NCI-H2227 (cell line): Measurements from ENCODE around the gene CRKL.

Experiments used
- DNase-seq: peaks from one replicate; lab custom pipeline; 2025; ENCODE audit not compliant: unreplicated experiment; lab: John Stamatoyannopoulos, UW

The CRKL gene

GRCh38 chr22:20980523-20980922, 63.3 kb downstream of the CRKL start:
- no peak for DNase-seq

GRCh38 chr22:20980938-20981722, 63.9 kb downstream of the CRKL start:
- DNase-seq: no peak

- DNase-seq: peak; percentile 87
Measured at GRCh38 chr22:20981787-20982562, 64.8 kb downstream of the CRKL start, which contains the start of gene LZTR1. TSS of gene LZTR1 (plus strand) at chr22:20982297. CDS start at chr22:20982372, 75 bp downstream.

- DNase-seq: no peak
Measured at GRCh38 chr22:20982563-20982882, 65.3 kb downstream of the CRKL start.

GRCh38 chr22:20983081-20983771, 66.0 kb downstream of the CRKL start:
- no peak for DNase-seq

GRCh38 chr22:20985720-20986119, 68.5 kb downstream of the CRKL start:
- DNase-seq: no peak

GRCh38 chr22:20986365-20986764, 69.2 kb downstream of the CRKL start:
- DNase-seq: no peak

- no peak for DNase-seq
Measured at GRCh38 chr22:20987375-20987774, 70.2 kb downstream of the CRKL start.

GRCh38 chr22:20988573-20989322, 71.5 kb downstream of the CRKL start:
- no peak for DNase-seq

- no peak for DNase-seq
Measured at GRCh38 chr22:20989323-20990138, 72.3 kb downstream of the CRKL start.

GRCh38 chr22:20990184-20991180, 73.3 kb downstream of the CRKL start:
- DNase-seq: no peak

GRCh38 chr22:20991252-20992055, 74.2 kb downstream of the CRKL start:
- no peak for DNase-seq

GRCh38 chr22:20992056-20992442, 74.8 kb downstream of the CRKL start:
- DNase-seq: no peak

- no peak for DNase-seq
Measured at GRCh38 chr22:20992456-20993303, 75.5 kb downstream of the CRKL start.

- DNase-seq: no peak
Measured at GRCh38 chr22:20993304-20994127, 76.3 kb downstream of the CRKL start.

- no peak for DNase-seq
Measured at GRCh38 chr22:20994128-20994901, 77.1 kb downstream of the CRKL start.
